ENCODE data around the gene PPARA.

The PPARA gene

DNA sequence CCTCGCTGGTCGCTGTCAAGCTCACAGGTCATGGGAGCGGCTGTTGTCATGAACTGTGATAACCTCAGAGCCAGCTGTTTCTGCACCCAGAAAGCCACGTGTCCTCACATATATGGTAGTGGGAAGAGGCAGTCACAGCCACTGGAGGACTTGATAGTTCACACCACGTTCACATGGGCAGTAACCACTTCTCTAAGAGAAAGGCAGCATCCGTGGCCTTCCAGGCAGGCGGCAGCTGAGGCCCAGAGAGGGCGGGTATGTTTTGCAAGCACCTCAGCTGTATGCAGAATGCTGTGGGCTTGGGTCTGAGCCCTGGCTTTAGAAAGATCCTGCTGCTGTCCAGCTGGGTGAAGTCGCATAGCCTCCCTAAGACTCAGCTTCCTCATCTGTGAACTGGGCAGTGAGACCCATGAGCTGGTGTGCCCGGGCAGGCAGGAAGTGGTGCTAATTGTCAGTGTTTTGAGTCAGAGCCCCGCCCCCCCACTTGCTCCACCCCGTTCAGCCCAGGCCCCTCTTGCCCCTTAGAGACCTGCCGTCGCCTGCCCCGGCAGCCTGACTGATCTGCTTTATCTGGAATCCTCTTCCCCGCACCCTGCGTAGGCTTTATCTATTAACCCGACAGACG, 130.8 kb downstream of the PPARA start:
- DNase-seq, result no peak

DNA sequence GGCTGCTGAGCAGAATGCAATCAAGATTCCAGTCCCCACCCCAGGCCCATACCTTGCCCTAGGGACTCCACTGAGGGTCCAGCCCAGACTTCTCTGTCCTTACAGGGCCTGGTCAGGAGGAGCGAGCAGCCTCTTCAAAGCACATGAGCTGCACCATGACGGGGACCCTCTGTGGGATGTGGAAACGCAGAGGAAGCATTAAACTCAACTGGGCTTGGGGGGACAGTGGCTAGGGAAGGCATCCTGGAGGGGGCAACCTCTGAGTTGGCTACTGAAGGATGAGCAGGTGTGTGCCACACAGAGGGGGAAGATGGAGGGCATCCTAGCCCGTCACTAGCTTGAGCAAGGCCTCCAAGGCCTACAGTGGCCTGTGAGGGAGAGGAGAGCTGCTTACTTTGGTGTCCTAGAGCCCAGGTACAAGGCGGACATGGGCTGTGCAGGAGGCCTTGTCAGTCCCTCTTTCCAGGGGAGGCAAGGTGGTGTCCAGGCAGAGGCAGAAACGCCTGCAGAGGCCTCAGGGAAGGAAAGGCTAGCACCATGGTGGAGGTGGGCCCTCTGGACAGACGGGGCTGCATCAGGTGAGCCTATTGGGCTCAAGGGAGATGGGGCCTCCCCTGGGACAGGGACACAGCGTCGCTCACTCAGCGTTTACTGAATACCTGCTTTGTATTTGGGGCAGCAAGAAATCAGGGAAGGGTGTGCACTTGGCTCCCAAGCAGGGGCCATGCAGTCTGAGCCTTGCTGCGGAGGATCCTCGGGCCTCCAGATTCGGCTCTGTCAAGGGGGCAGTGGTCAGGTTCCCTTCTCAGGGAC, 131.7 kb downstream of the PPARA start:
- no peak for DNase-seq

DNA sequence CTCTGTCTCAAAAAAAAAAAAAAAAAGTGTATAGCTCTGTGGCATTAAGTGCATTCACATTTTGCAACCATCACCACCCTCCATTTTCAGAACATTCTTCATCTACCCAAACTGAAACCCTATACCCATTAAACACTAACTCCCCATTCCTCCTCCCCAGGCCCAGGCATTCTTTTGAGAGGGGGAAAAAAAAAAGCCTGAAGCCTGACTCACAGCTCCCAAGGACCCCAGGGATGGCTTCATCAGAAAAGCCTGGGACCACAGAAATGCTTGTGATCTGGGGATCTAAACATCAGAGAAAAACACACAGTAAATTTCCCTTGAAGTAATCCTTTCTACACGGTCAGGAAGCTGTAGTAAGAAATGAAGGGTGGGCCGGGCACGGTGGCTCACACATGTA, 135.7 kb downstream of the PPARA start:
- no peak for DNase-seq

DNA sequence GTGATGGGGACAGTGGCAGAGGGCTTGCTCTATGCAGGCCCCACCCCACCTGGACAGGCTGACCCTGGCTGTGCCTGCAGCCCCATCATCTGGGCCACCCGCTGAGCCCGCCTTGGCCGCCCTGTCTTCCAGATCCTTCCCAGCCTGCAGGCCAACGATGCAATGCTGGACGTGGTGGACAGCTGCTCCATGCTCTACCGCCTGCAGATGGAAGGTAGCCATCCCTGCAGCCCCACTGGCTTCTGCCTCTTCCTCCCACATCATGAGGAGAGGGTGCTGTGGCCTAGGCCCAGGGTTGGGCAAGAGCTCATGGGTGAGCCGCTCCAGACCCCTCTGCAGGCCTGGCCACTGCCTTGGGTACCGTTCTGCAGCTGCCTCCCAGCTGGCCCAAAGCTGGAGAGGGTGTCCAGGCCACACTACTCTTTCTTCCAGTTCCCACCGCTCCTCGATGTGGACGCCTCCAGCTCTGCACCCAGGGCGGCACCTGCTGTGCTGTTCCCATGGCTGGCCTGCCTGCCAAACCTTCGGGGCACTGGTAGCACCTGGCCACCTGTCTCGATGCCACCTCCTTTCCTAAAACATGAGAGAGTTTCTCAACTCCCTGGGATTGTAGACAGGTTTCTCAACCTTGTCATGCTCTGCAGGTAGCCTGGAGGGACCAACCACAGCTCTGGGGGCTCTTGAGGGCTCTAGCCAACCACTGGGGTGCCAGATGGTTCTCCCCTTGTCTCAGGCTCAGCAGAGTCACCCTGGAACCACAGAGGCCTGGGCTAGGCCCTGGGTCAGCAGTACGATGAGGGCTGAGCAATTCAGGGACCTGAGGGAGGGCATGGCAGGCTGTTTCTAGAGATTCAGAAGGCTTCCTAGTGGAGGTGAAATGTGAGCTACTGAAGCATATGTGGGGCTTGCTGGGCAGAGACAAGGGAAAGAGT, 136.9 kb downstream of the PPARA start:
- DNase-seq, result no peak

DNA sequence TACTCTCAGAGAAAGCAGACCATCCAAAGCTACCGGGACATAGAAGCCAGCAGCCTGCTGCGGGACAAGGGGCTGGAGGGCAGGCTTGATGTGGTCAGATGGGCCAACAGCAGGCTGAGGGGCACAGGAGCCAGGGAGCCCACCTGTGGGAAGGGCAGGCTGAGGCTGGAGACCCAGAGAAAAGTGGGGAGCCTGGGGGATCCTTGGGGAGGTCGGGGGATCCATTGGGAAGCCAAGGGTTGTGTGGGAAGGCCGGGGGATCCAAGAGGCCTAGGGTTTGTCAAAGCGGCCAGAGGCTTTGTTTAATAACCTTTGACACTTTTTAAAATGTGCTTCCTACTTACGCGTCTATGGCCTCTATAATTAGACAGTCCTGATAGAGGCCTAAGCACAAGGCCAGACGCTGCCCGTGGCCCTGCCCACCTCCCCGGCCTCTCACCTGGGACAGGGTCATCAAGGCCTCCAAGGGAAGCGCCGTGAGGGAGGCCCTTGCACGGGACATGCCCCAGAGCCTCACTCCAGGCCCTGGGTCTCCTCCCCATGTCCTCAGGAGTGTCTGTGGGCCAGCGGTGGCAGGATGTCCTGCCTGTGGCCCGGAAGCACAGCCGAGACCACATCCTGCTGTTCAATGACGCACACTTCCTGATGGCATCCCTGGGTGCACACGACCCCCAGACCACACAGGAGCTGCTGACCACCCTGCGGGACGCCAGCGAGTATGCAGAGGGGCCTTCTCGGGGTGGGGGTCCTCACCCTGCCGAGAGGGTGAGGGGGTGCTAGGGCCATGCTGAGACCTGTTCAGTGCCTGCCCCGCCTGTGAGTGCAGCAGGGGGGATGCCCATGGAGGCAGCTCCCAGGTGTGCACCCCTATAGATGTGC, 137.8 kb downstream of the PPARA start:
- no peak for DNase-seq

DNA sequence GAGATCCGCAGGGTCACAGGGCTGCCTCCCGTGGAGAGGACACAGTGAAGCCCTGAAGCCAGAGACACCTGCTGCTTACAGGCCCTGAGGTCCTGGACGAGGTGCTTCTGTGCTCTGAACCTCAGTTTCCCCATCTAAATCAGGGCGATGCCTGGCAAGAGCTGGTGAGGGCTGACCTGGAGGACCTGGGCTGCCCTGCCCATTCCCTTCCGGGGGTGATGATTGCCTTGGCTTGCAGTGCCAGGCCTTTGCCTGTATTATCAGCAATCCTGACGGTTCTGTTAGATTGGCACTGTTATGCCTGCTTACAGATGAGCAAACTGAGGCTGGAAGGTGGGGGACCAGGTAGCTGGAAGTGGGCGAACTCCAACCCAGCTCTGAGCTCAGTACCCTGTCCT, 138.5 kb downstream of the PPARA start:
- no peak for DNase-seq

DNA sequence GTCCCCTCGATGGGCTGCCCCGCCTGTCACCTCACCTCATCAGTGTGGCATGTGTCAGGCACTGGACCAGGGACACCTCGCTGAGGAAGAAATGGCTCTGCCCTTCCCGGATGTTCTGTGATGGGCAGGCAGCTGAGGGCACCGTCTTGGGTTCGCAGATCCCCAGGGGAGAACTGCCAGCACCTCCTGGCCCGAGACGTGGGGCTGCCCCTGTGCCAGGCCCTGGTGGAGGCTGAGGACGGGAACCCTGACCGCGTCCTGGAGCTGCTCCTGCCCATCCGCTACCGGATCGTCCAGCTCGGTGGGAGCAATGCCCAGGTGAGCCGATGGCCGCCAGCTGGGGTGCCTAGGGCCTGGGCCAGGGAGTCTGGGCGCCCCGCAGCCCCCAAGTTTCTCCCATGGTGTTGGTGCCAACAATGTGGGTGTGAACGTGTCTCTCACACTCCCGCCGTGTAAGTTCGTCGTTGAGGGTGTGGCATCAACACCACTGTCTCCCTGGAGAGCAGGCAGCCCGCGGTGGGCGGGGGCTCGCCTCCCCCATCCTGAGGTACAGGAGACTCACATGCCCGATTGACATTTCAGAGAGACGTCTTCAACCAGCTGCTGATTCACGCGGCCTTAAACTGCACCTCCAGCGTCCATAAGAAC, 139.0 kb downstream of the PPARA start:
- no peak for DNase-seq

DNA sequence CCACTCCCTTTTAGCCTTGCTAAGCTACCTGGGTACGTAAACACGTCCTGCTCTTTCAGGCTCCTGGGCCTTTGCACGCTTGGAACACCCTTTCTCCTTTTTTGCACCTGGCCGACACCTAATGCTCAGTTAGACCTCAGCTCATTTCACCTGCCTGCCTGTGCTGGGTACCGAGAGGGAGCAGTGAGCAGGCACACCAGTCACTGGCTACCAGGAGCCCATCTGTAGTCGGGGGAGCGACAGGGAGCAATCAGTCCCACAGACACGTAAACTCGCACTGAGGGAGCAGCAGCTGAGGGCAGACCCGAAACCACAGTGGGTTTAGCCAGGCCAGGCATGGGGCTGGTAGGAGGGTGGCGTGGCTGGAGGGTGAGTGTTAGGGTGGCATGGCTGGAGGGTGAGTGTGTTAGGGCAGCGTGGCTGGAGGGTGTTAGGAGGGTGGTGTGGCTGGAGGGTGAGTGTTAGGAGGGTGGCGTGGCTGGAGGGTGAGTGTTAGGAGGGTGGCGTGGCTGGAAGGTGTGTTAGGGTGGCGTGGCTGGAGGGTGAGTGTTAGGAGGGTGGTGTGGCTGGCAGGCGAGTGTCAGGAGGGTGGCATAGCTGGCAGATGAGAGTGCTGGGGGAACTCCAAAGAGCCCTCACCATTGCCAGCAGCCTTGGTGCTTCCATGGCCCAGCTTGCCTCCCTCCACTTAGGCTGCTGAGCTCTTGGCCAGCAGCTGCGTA, 140.0 kb downstream of the PPARA start:
- no peak for DNase-seq

DNA sequence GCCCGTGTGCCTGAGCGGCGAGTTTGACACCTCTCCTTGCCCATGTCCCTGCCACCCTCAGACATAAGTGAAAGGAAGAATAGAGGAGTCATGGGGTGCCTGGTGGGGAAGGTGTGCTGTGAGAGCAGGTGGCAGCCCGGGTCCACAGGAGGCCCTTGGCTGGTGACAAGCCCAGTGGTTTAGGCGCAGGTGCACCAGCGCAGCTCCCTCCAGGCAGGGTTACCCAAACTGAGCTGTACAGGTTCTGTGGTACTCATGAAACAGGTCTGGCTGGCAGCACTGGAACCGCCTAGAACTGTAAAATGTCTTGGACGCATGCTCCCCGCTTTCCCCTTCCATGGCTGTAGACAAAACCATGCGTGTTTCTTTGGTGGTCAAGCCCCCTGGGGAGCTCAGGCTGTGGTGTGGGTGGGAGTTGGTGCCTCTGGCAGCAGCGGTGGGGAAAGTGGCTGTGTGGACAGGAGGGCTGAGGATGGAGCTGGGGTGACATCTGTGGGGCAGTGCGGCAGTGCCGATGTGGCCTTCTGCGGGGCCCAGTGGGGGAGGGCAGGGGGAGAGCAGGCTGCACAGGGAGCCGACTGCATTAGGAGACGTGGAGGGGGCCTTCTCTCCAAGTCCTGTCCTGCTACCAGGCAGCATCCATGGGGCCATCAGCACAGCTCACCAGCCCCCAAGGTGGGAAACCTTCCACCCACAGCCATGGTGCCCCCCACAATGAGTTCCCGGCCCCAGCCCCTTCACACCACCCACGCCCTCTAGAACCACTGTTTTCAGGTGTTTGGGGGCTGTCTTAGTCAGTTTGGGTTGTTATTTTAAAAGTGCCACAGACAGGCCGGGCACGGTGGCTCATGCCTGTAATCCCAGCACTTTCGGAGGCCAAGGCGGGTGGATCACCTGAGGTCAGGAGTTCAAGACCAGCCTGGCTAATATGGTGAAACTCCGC, 140.8 kb downstream of the PPARA start:
- no peak for DNase-seq

DNA sequence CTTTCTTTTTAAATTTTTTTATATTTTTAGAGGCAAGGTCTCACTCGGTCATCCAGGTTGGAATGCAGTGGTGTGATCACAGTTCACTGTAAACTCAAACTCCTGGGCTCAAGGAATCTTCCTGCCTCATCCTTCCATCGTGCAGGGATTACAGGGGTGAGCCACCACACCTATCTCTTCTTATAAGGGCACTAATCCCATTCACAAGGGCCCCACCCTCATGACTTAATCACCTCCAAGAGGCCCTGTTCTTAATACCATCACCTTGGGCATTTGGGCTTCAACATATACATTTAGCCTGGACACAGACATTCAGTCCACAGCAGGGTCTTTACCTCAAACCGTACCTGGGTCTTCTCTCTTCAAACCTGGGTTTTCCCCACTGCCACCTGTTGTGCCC, 141.8 kb downstream of the PPARA start:
- DNase-seq, result no peak

DNA sequence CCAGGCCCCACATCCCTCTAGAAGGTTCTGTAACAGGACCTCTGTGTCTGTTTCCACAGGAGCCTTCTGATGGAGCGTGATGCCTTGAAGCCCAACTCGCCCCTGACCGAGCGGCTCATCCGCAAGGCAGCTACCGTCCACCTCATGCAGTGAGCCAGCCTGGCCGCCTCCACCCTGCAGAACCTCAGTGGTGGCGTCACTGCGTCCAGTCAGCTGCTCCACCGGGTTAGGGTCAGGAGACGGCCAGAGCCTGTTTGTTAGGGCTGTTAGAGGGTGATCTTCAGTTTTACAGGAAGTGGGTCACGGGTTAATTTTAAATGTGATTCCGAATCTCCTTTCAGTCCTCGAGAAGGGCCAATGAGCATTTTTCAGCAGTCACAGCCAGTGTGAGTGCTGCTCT, 142.4 kb downstream of the PPARA start:
- no peak for DNase-seq
